ENCODE data around the gene ZNF222.

Gene ZNF222

GRCh38 chr19:44071824-44072542 is 46.8 kb downstream of the ZNF222 start, which contains the start of gene ZNF284:
ZNF284 (plus strand) TSS chr19:44072159; CDS start chr19:44076390, 4,231 bp downstream.
- Histone ChIP-seq H3F3A (ENCODE audit: insufficient read depth) (no peaks in the 10 kb centered on the region), H3K9me2 (replicated peaks; ENCODE audit: insufficient read depth, low read length) (no peaks in the 10 kb centered on the region), H4K20me1 (ENCODE audit: low read depth, low read length) (no peaks in the 10 kb centered on the region), H3K79me2 (ENCODE audit: insufficient read depth, low read length) (no peaks in the 10 kb centered on the region), H3K9ac (ENCODE audit: low read length) (peak within 1 kb of the TSS; percentile 50), H3K36me3 (ENCODE audit: low read length) (no peaks in the 10 kb centered on the region), H3K4me3 (ENCODE audit: insufficient read depth, low read length, poor library complexity, severe bottlenecking) (peak within 1 kb of the TSS; percentile 55), H3K4me2 (ENCODE audit: low read depth, low read length, poor library complexity, severe bottlenecking) (peak within 1 kb of the TSS; percentile 62), H2AFZ (ENCODE audit: low read depth, low read length, severe bottlenecking) (peak within 1 kb of the TSS; percentile 94), H3K27ac (ENCODE audit: low read depth, low read length) (no peak within 1 kb of the TSS), H3K27me3 (ENCODE audit: low read length) (no peaks in the 10 kb centered on the region), H3K9me3 (ENCODE audit: insufficient read depth, low read length) (0 out of 2 replicates have a peak, but pooled peaks cover 6% of the 10 kb centered on the region)
- TF ChIP-seq EZH2phosphoT487 (conservative IDR thresholded peaks at IDR 0.05; ENCODE audit: low read length) (no peak), CTCF (IDR thresholded peaks at IDR 0.05; ENCODE audit: insufficient read depth, low read length, poor library complexity, severe bottlenecking) (no peak)

- Histone ChIP-seq H3K27ac (ENCODE audit: low read depth, low read length) (no peak overlapping the region), H3K27me3 (ENCODE audit: low read length) (no peaks in the 10 kb centered on the region), H2AFZ (ENCODE audit: low read depth, low read length, severe bottlenecking) (peak overlapping the region; percentile 94), H3K36me3 (ENCODE audit: low read length) (no peaks in the 10 kb centered on the region), H3K9ac (ENCODE audit: low read length) (peak overlapping the region; percentile 50), H3K4me3 (ENCODE audit: insufficient read depth, low read length, poor library complexity, severe bottlenecking) (peak overlapping the region; percentile 55), H4K20me1 (ENCODE audit: low read depth, low read length) (no peaks in the 10 kb centered on the region), H3K9me2 (replicated peaks; ENCODE audit: insufficient read depth, low read length) (no peaks in the 10 kb centered on the region), H3F3A (ENCODE audit: insufficient read depth) (no peaks in the 10 kb centered on the region), H3K9me3 (ENCODE audit: insufficient read depth, low read length) (0 out of 2 replicates have a peak, but pooled peaks cover under 1% of the 10 kb centered on the region), H3K4me2 (ENCODE audit: low read depth, low read length, poor library complexity, severe bottlenecking) (peak overlapping the region; percentile 62), H3K79me2 (ENCODE audit: insufficient read depth, low read length) (no peaks in the 10 kb centered on the region)
- TF ChIP-seq EZH2phosphoT487 (conservative IDR thresholded peaks at IDR 0.05; ENCODE audit: low read length) (no peak), CTCF (IDR thresholded peaks at IDR 0.05; ENCODE audit: insufficient read depth, low read length, poor library complexity, severe bottlenecking) (no peak)
These were observed 47.6 kb downstream of the ZNF222 start for GRCh38 chr19:44072543-44073401.

GRCh38 chr19:44076325-44076724 is 51.1 kb downstream of the ZNF222 start:
- no peaks in the 10 kb centered on the region for H3K36me3 ChIP-seq (ENCODE audit: low read length)
- H3K79me2 ChIP-seq (ENCODE audit: insufficient read depth, low read length): no peaks in the 10 kb centered on the region
- H3K27ac ChIP-seq (ENCODE audit: low read depth, low read length): no peak overlapping the region
- H3K4me3 ChIP-seq (ENCODE audit: insufficient read depth, low read length, poor library complexity, severe bottlenecking): no peak overlapping the region
- no peak for TF ChIP-seq EZH2phosphoT487 (conservative IDR thresholded peaks at IDR 0.05; ENCODE audit: low read length)
- TF ChIP-seq CTCF (IDR thresholded peaks at IDR 0.05; ENCODE audit: insufficient read depth, low read length, poor library complexity, severe bottlenecking): no peak
- no peak overlapping the region for H3K9ac ChIP-seq (ENCODE audit: low read length)
- no peaks in the 10 kb centered on the region for H3K9me3 ChIP-seq (ENCODE audit: insufficient read depth, low read length)
- no peaks in the 10 kb centered on the region for H3K27me3 ChIP-seq (ENCODE audit: low read length)
- H3F3A ChIP-seq (ENCODE audit: insufficient read depth): no peaks in the 10 kb centered on the region
- no peaks in the 10 kb centered on the region for H3K9me2 ChIP-seq (replicated peaks; ENCODE audit: insufficient read depth, low read length)
- no peak overlapping the region for H3K4me2 ChIP-seq (ENCODE audit: low read depth, low read length, poor library complexity, severe bottlenecking)
- H2AFZ ChIP-seq (ENCODE audit: low read depth, low read length, severe bottlenecking): no peak overlapping the region
- no peaks in the 10 kb centered on the region for H4K20me1 ChIP-seq (ENCODE audit: low read depth, low read length)
